SKM-1 (cell line): Measurements from ENCODE around the gene C11orf71.

Experiments used
- DNase-seq: peaks from one replicate; lab custom pipeline; 2025; ENCODE audit not compliant: unreplicated experiment; lab: John Stamatoyannopoulos, UW

The C11orf71 gene

GRCh38 chr11:114400216-114400914, at the start of gene C11orf71, which contains the start of gene RBM7:
TSS of gene C11orf71 (minus strand) at chr11:114400511. CDS start at chr11:114400331, 180 bp downstream.
TSS of gene RBM7 (plus strand) at chr11:114400666. CDS start at chr11:114400672, 6 bp downstream.
- peak; percentile 92 for DNase-seq

DNA sequence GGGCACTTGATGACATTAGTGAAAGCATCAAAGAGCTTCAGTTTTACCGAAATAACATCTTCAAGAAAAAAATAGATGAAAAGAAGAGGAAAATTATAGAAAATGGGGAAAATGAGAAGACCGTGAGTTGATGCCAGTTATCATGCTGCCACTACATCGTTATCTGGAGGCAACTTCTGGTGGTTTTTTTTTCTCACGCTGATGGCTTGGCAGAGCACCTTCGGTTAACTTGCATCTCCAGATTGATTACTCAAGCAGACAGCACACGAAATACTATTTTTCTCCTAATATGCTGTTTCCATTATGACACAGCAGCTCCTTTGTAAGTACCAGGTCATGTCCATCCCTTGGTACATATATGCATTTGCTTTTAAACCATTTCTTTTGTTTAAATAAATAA, 49.5 kb upstream of the C11orf71 start:
- no peak for DNase-seq

- DNase-seq: no peak
Measured at GRCh38 chr11:114448749-114449482, 48.6 kb upstream of the C11orf71 start.

DNA sequence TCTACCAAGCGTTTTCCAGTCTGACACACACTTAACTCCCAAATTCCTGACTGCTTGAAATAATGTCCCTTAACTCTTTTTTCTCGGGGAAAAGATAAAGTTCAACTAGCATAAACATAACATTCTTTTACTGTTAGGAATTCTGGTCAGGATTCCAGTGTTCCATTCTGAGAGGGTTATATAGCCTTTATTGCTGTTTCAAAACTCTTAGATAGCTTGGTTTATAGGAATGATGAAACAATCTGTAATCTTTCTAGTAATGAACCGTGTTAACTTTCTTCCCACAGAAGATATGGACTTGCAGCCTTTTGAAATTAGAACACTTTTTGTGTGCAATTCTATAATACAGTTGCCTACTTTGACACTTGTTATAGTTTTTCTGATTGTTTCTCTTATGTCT, 47.6 kb upstream of the C11orf71 start:
- DNase-seq: no peak

DNA sequence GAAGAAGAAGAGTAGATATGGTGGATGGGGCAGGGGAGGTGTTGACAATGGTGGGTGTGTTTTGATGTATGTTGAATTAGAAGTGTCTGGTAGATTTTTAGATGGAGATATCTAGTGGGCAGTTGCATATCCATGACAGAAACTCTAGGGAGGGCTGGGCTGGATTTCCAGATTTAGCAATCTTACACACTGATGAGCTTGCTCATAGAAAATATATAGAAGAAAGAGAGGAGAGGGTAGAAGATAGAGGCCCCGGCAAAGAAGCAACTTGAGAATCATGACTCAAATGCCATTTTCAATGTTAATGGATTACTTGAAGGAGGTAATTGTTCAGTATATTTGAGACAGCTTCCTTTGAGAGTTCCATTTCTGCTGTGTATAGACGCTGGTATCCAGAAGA, 47.1 kb upstream of the C11orf71 start:
- no peak for DNase-seq

DNA sequence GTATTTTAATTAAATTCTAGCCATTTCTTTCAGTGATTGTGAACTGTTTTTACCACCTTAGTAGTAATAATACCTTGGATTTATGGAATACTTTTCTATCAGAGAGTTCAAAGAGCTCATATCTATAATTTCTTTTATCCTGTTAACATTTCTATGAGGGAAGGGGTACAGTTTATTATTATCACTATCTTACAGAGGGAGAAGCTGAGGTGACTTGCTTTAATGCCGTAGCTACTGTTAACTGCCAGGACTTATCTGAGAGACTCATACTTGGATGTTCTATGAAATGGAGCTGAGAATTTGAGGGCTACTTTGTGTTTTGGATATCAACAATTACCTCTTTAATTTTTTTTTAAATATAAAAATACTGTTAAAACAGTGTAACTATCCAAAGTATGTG, 42.2 kb upstream of the C11orf71 start:
- no peak for DNase-seq

GRCh38 chr11:114441921-114442320, 41.6 kb upstream of the C11orf71 start:
- DNase-seq: no peak

DNA sequence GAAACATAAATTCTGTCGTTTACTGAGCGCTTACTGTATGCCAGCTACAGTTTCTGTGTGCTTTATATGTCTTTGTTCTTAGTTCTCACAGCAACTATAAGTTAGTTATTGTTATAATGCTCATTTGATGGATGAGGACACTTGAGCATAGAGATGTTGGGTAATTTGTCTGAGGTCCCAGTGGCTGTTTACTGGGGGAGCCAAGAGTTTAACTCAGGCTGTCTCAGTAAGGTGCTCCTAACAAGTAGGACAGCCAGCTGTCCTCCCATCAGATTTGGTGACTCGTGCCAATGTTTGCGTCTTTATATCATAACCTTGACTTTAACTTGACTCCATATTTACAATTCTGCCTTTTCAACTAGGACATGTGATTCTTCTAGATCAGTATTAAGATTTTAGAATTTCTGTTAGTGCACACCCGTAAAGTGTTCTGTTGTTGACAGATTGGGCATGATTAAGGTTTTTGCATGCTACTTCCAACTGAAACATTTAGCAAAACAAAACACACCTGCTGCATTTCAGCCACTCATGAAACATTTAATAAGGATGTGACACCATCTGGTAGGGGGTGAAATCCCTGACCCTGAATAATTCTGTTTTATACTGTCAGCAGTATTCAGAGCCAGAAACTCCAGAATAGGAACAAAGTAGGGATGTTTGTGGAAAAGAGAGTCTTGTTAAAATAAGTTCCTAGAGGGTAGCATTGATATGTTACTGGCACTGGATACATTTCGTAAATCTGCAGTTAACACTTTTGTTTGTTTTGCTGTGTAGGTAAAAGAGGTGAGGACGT, 40.9 kb upstream of the C11orf71 start:
- no peak for DNase-seq

- DNase-seq: no peak
Measured at GRCh38 chr11:114440121-114440860, 40.0 kb upstream of the C11orf71 start.

GRCh38 chr11:114439229-114440120, 39.2 kb upstream of the C11orf71 start, which contains the start of gene REXO2:
TSS of gene REXO2 (plus strand) at chr11:114439467. CDS start at chr11:114439529, 62 bp downstream.
- DNase-seq: peak; percentile 88

DNA sequence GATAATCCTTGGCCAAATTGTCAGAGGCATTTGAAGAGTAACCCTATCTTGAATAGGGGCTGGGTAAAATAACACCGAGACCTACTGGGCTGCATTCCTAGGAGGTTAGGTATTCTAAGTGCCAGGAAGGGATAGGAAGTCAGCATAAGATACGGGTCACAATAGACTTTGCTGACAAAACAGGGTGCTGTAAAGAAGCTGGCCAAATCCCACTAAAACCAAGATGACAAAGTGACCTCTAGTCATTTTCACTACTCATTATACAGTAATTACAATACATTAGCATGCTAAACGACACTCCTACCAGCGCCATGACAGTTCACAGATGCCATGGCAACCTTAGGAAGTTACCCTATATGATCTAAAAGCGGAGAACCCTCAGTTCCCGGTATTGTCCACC, 38.0 kb upstream of the C11orf71 start:
- no peak for DNase-seq

GRCh38 chr11:114433376-114433775, 33.1 kb upstream of the C11orf71 start:
- DNase-seq: no peak

DNA sequence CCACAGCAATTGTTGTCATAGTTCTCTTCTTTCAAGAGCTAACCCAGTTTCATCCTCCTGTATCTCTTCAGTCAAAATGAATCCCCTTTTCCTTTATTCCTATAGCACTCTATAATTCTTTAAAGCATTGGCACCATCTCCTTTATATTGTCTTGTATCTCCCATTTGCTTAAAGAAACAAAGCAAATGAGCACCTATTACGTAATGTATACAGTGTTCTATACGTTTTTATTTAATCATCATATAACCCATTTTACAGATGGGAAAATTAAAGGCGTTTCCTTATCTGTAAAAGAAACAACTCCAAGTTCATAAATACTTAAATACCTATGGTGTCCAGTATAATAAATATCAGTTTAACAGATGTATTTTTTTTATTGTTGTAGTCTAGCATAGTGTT, 32.6 kb upstream of the C11orf71 start:
- DNase-seq: no peak

- DNase-seq: no peak
Measured at GRCh38 chr11:114430290-114430689, 30.0 kb upstream of the C11orf71 start.

- DNase-seq: no peak
Measured at GRCh38 chr11:114426280-114426679, 26.0 kb upstream of the C11orf71 start.

DNA sequence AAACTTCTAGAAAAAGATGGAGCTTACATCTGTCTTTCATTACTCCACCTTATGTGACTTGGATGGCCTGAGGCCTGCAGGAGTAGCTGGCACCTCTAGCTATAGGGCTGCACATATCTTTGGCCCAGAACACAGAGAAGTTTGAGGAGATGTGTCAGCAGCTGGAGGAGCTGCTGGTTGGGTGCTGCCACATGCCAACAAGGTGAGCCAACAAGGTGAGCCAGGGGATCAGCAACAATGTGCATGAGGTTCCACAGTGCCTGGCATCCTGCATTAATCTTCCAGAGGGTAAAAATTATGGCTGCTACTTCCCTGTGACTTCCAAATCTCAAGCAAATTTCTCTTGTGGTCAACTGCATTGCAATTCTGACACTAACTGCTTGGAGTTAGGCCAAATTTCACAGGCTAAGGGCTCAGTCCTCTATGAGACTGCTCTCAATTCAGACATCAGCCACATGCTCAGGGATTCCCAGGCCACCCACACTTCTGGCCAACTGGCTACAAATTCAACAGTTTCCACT, 16.2 kb upstream of the C11orf71 start:
- DNase-seq: no peak

DNA sequence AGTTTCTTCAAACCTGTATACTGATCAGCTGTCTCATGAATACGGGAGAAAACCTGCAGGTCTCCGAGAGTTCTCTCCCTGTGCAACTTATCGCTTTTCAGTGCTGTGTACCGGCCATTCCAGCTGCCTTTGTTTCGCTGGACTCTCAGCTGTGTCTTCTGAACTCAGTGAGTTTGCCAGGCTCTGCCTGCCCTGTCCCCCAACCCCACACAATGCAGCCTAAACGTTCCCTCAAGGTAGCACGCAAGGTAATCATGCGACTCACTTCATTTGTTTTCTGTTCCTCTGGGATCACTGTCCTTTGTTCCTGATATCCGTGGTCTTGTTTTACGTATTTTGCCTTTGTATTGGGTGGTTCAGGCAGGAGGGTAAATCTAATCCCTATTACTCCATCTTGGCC, 13.6 kb upstream of the C11orf71 start:
- no peak for DNase-seq

DNA sequence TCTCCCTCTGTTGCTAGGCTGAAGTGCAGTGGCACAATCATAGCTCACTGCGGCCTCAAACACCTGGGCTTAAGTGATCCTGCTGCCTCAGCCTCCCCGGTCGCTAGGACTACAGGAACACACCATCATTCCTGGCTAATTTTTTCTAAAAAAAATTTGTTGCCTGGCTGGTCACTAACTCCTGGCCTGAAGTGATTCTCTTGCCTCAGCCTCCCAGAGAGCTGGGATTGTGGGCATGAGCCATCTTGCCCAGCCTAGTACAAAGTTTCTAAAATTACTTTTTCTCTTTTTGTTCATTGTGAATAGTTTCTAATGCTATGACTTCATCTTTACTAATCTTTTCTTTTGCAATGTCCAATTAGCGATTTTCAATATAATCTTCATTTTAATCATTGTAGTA, 12.6 kb upstream of the C11orf71 start:
- no peak for DNase-seq

DNA sequence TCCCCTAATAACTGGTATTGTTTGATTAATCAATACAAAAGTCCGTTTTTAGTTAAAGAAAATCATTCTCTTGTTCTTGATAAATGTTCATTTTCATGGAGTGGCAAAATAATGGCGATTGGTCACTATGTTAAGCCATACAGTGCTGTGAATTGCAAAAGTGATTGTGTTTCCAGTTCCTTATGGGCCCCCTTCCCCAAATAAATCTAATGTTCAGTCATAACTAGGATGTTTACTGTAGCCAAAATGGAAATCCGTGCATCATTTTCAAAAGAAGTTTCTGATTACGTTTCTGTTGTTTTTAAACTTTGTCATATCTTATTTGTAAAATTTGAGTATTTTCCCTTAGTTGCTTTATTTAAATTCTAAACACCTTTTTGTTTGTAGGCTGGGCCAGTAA, 1.0 kb upstream of the C11orf71 start:
- no peak for DNase-seq

DNA sequence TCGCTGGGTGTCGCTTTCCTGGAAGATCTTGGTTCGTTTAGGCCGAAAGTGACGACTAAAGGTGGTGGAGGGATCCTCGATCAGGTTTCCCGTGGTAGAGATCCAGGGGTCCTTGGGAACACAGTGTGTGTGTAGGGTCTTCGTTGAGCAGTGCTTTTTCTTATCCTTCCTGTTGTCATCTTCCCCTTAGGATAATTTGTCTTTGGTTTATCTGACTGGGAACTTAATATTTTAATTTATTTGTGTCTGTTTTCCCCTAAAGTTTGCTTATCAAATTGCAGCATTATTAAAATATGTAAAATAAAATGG, 558 bp upstream of the C11orf71 start:
- no peak for DNase-seq
